Liver (tissue), 9 donors: ENCODE measurements around the gene ZNF597. TPM values are rescaled to one million over a fixed set of nuclear protein-coding genes. Genes with fewer than 3 reads are reported as not detected.

ENCODE experiments used
- DNase-seq: peaks from one replicate; pipeline ENCODE4 v3.0.0-alpha.2; 2017; ENCODE audit warnings: low spot score
- H3K27ac ChIP-seq, 2 donors: one replicate each; pipeline ENCODE4 v1.7.0; 2013; ENCODE audit warnings: inconsistent platforms in 2 of 2, low read length in 2 of 2, control low read depth in 1 of 2, low read depth in 1 of 2, mild to moderate bottlenecking in 1 of 2
- H3K27me3 ChIP-seq, 4 donors: one replicate each; pipeline versions ENCODE4 v1.6.1 to v1.7.0; 2013; ENCODE audit warnings: low read length in 3 of 4, inconsistent platforms in 1 of 4, mild to moderate bottlenecking in 1 of 4, moderate library complexity in 1 of 4; ENCODE audit not compliant: control insufficient read depth in 4 of 4, insufficient read depth in 4 of 4
- H3K36me3 ChIP-seq, 4 donors: one replicate each; pipeline versions ENCODE4 v1.6.1 to v1.7.0; 2013; ENCODE audit warnings: low read length in 3 of 4, mild to moderate bottlenecking in 3 of 4, low read depth in 1 of 4, moderate library complexity in 1 of 4; ENCODE audit not compliant: control insufficient read depth in 4 of 4, insufficient read depth in 3 of 4
- H3K4me1 ChIP-seq, 4 donors: one replicate each; pipeline versions ENCODE4 v1.6.1 to v1.7.0; 2013; ENCODE audit warnings: low read length in 3 of 4, mild to moderate bottlenecking in 3 of 4, moderate library complexity in 1 of 4; ENCODE audit not compliant: control insufficient read depth in 4 of 4, insufficient read depth in 4 of 4
- H3K4me3 ChIP-seq, 3 donors: one replicate each; pipeline versions ENCODE4 v1.6.1 to v1.7.0; 2013; ENCODE audit warnings: low read length in 3 of 3, control low read depth in 1 of 3, low read depth in 1 of 3, mild to moderate bottlenecking in 1 of 3
- H3K9ac ChIP-seq, 2 donors: one replicate each; pipeline ENCODE4 v1.7.0; 2013; ENCODE audit warnings: low read length in 2 of 2, mild to moderate bottlenecking in 2 of 2, moderate library complexity in 2 of 2, control low read depth in 1 of 2, low read depth in 1 of 2
- H3K9me3 ChIP-seq, 4 donors: one replicate each; pipeline versions ENCODE4 v1.6.1 to v1.7.0; 2013; ENCODE audit warnings: low read length in 3 of 4; ENCODE audit not compliant: control insufficient read depth in 4 of 4
- ATF3 ChIP-seq: IDR thresholded peaks from 2 replicates; pipeline ENCODE4 v1.6.1; 2016; ENCODE audit warnings: antibody characterized with exemption
- EGR1 ChIP-seq, 2 donors: IDR thresholded peaks; 2 replicates each; pipeline ENCODE4 v1.6.1; 2016 to 2018; ENCODE audit warnings: antibody characterized with exemption in 2 of 2, low read depth in 2 of 2
- FOXA1 ChIP-seq: IDR thresholded peaks from 2 replicates; pipeline ENCODE4 v1.6.1; 2016; ENCODE audit warnings: antibody characterized with exemption
- HNF4A ChIP-seq, 2 donors: conservative IDR thresholded peaks; 2 replicates each; pipeline ENCODE4 v1.6.1; 2016; ENCODE audit warnings: antibody characterized with exemption in 2 of 2, mild to moderate bottlenecking in 2 of 2
- HNF4G ChIP-seq: IDR thresholded peaks from 2 replicates; pipeline ENCODE4 v1.6.1; 2016; ENCODE audit warnings: antibody characterized with exemption
- JUND ChIP-seq, 2 donors: IDR thresholded peaks; 2 replicates each; pipeline ENCODE4 v1.6.1; 2016; ENCODE audit warnings: antibody characterized with exemption in 2 of 2
- MAX ChIP-seq: IDR thresholded peaks from 2 replicates; pipeline ENCODE4 v1.6.1; 2016; ENCODE audit warnings: antibody characterized with exemption
- NR2F2 ChIP-seq: IDR thresholded peaks from 2 replicates; pipeline ENCODE4 v1.6.1; 2016; ENCODE audit warnings: antibody characterized with exemption
- RAD21 ChIP-seq, 2 donors: IDR thresholded peaks; 2 replicates each; pipeline ENCODE4 v1.6.1; 2016; ENCODE audit warnings: antibody characterized with exemption in 2 of 2, mild to moderate bottlenecking in 2 of 2
- SP1 ChIP-seq: IDR thresholded peaks from 2 replicates; pipeline ENCODE4 v1.6.1; 2018; ENCODE audit warnings: antibody characterized with exemption, mild to moderate bottlenecking
- TAF1 ChIP-seq: conservative IDR thresholded peaks from 2 replicates; pipeline ENCODE4 v1.6.1; 2016; ENCODE audit warnings: antibody characterized with exemption, mild to moderate bottlenecking
- WGBS: extraction: QIAGEN DNeasy Blood & Tissue Kit; methylation state at CpG from one replicate; pipeline ENCODE4 v1.1.7; 2013; 5-methylcytosine and 5-hydroxymethylcytosine counted together
- polyA plus RNA-seq, 2 donors: library from polyadenylated mRNA; stranded (reverse) in 1 of 2; unstranded in 1 of 2; fragments of 200-250 nt in 1 of 2; fragments of >200 nt in 1 of 2; fragmentation: Nextera tagmentation in 1 of 2; extraction: Ambion mirVana in 1 of 2; gene quantifications; one replicate each; pipeline versions ENCODE4 v1.2.1 to v1.2.3, GENCODE V29; 2013 to 2015
- total RNA-seq, 2 donors: library from RNA; depleted of rRNA; stranded (reverse); fragments of >200 nt; gene quantifications; one replicate each; pipeline ENCODE4 v1.2.3, GENCODE V29; 2014
- donor health status: healthy.
- donor health status: healthy.
- donor health status: healthy.
- donor health status: healthy.
- donor health status: healthy.

The ZNF597 gene
- total and polyA plus RNA-seq, 4 donors: 0.53 to 1.7 (median 0.85) TPM

GRCh38 chr16:3481696-3482658, 38.7 kb upstream of the ZNF597 start:
- WGBS: 94% methylated on average over 32 of the region's 32 CpGs
- DNase-seq: no peak
- Histone ChIP-seq H3K9ac (no peak overlapping the region), H3K27ac (no peak overlapping the region), H3K4me1 (no peaks in the 10 kb centered on the region), H3K36me3 (peaks cover 23 to 66% (median 45%) of the 10 kb centered on the region in 4 donors), H3K27me3 (no peaks in the 10 kb centered on the region), H3K9me3 (no peaks in the 10 kb centered on the region), H3K4me3 (no peak overlapping the region)
- TF ChIP-seq SP1 (no peak), JUND (IDR thresholded peaks at IDR 0.05) (no peak), NR2F2 (no peak), HNF4G (no peak)

GRCh38 chr16:3480901-3481695, 37.8 kb upstream of the ZNF597 start:
- Histone ChIP-seq H3K4me3 (no peak overlapping the region), H3K27me3 (no peaks in the 10 kb centered on the region), H3K4me1 (no peaks in the 10 kb centered on the region), H3K9ac (no peak overlapping the region), H3K36me3 (peaks cover 22 to 59% (median 42%) of the 10 kb centered on the region in 4 donors), H3K9me3 (no peaks in the 10 kb centered on the region), H3K27ac (no peak overlapping the region)
- DNase-seq: no peak
- WGBS: 79% methylated on average over 18 of the region's 18 CpGs
- no peak for TF ChIP-seq HNF4G
- no peak for TF ChIP-seq ATF3
- TF ChIP-seq HNF4A (conservative IDR thresholded peaks at IDR 0.05): no peak

GRCh38 chr16:3479654-3480216, 36.4 kb upstream of the ZNF597 start:
- Histone ChIP-seq H3K36me3 (peaks cover 17 to 45% (median 40%) of the 10 kb centered on the region in 4 donors), H3K27ac (no peak overlapping the region), H3K4me1 (no peaks in the 10 kb centered on the region), H3K9ac (no peak overlapping the region), H3K4me3 (no peak overlapping the region), H3K27me3 (no peaks in the 10 kb centered on the region), H3K9me3 (no peaks in the 10 kb centered on the region)
- DNase-seq: no peak
- TF ChIP-seq FOXA1: no peak
- WGBS: 84% methylated on average over 12 of the region's 12 CpGs

GRCh38 chr16:3478242-3478925, 35.1 kb upstream of the ZNF597 start:
- TF ChIP-seq MAX (no peak), EGR1 (IDR thresholded peaks at IDR 0.05; ENCODE audit: low read depth in 2 of 2) (no peak), RAD21 (IDR thresholded peaks at IDR 0.05) (no peak), TAF1 (no peak), JUND (IDR thresholded peaks at IDR 0.05) (no peak), ATF3 (no peak), HNF4A (conservative IDR thresholded peaks at IDR 0.05) (no peak)
- DNase-seq: no peak
- 90% methylated on average over 11 of the region's 11 CpGs for WGBS
- H3K27me3 ChIP-seq: no peaks in the 10 kb centered on the region
- no peak overlapping the region for H3K27ac ChIP-seq
- H3K9me3 ChIP-seq: no peaks in the 10 kb centered on the region
- H3K9ac ChIP-seq: no peak overlapping the region
- H3K4me3 ChIP-seq: no peak overlapping the region
- peaks cover 0 to 3% (median 1%) of the 10 kb centered on the region in 4 donors for H3K4me1 ChIP-seq
- H3K36me3 ChIP-seq: peaks cover 11 to 32% (median 27%) of the 10 kb centered on the region in 4 donors
